ENCODE measurements around the gene ELFN1.

DNA sequence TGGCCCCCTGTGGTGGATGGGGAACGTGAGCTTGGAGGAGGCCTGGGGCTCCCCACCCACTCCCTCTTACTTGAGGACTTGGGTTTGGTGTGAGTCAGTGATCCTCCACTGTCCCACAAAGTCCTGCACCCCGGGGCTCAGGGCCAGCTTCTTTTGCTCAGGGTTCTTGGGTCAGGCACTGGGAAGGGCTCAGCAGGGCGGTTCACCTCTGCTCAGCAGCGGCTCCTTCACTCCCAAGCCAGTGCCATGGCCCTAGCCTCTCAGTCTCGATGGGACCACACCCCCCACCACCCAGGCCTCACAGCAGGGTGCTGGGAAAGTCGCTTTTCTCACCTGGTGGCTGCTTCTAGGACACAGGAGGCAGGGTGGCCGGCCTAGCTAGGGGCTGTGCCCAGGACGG is 59.1 kb downstream of the ELFN1 start:
- TF ChIP-seq, protein P1, sequence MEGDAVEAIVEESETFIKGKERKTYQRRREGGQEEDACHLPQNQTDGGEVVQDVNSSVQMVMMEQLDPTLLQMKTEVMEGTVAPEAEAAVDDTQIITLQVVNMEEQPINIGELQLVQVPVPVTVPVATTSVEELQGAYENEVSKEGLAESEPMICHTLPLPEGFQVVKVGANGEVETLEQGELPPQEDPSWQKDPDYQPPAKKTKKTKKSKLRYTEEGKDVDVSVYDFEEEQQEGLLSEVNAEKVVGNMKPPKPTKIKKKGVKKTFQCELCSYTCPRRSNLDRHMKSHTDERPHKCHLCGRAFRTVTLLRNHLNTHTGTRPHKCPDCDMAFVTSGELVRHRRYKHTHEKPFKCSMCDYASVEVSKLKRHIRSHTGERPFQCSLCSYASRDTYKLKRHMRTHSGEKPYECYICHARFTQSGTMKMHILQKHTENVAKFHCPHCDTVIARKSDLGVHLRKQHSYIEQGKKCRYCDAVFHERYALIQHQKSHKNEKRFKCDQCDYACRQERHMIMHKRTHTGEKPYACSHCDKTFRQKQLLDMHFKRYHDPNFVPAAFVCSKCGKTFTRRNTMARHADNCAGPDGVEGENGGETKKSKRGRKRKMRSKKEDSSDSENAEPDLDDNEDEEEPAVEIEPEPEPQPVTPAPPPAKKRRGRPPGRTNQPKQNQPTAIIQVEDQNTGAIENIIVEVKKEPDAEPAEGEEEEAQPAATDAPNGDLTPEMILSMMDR (IDR thresholded peaks at IDR 0.05 in 4 of 5, conservative IDR thresholded peaks at IDR 0.05 in 1 of 5) = no peak
- no peak for TF ChIP-seq POLR2A (IDR thresholded peaks at IDR 0.05)

Measured in gastrocnemius medialis (tissue), 4 donors.